Neural cell (in vitro differentiated cells): ENCODE measurements around the gene FSHR. TPM values are rescaled to one million over a fixed set of nuclear protein-coding genes. Genes with fewer than 3 reads are reported as not detected.

Experiments
- H2AFZ ChIP-seq: fragments of 200-600, 300-800 bp; sonication (generic), shearing (Covaris generic); 2 replicates; pipeline ENCODE4 v1.6.0; 2014; ENCODE audit warnings: low read depth, mild to moderate bottlenecking, antibody characterized with exemption, low read length, moderate library complexity
- H3F3A ChIP-seq: fragments of 200-600 bp; shearing (Covaris generic); 2 replicates; pipeline ENCODE4 v1.6.1; 2016; ENCODE audit warnings: mild to moderate bottlenecking, moderate library complexity, mixed read lengths, antibody characterized with exemption, low read length; ENCODE audit not compliant: insufficient read depth, poor library complexity, severe bottlenecking
- H3K27ac ChIP-seq: fragments of 200-600, 300-800 bp; sonication (generic), shearing (Covaris generic); 2 replicates; pipeline ENCODE4 v1.5.1; 2014; ENCODE audit warnings: mild to moderate bottlenecking, low read length, moderate library complexity
- H3K27me3 ChIP-seq: fragments of 300-800, 200-600 bp; sonication (generic), shearing (Covaris generic); 2 replicates; pipeline ENCODE4 v1.6.0; 2014; ENCODE audit warnings: mild to moderate bottlenecking, low read depth, low read length, moderate library complexity; ENCODE audit not compliant: insufficient read depth
- H3K36me3 ChIP-seq: fragments of 300-800, 200-600 bp; sonication (generic), shearing (Covaris generic); 2 replicates; pipeline ENCODE4 v1.5.1; 2014; ENCODE audit warnings: mild to moderate bottlenecking, antibody characterized with exemption, low read length, moderate library complexity; ENCODE audit not compliant: insufficient read depth
- H3K4me2 ChIP-seq: fragments of 300-800, 200-600 bp; sonication (generic), shearing (Covaris generic); 2 replicates; pipeline ENCODE4 v1.6.0; 2014; ENCODE audit warnings: mild to moderate bottlenecking, low read length
- H3K4me3 ChIP-seq: fragments of 300-800, 200-600 bp; sonication (generic), shearing (Covaris generic); 2 replicates; pipeline ENCODE4 v1.5.1; 2014; ENCODE audit warnings: mild to moderate bottlenecking, low read length, moderate library complexity
- H3K79me2 ChIP-seq: fragments of 200-600 bp; shearing (Covaris generic); replicated peaks from 2 replicates; pipeline ENCODE4 v1.6.0; 2014; ENCODE audit warnings: mild to moderate bottlenecking, low read length, moderate library complexity; ENCODE audit not compliant: insufficient read depth
- H3K9ac ChIP-seq: fragments of 300-800, 200-600 bp; sonication (generic), shearing (Covaris generic); 2 replicates; pipeline ENCODE4 v1.6.1; 2016; ENCODE audit warnings: mild to moderate bottlenecking, low read length, mixed read lengths
- H3K9me2 ChIP-seq: fragments of 200-600 bp; shearing (Covaris generic); 2 replicates; pipeline ENCODE4 v1.6.1; 2016; ENCODE audit warnings: mild to moderate bottlenecking, low read length, mixed read lengths; ENCODE audit not compliant: insufficient read depth
- H3K9me3 ChIP-seq: fragments of 200-600, 300-800 bp; sonication (generic), shearing (Covaris generic); 2 replicates; pipeline ENCODE4 v1.6.1; 2016; ENCODE audit warnings: mild to moderate bottlenecking, mixed run types, low read length, moderate library complexity, mixed read lengths
- H4K20me1 ChIP-seq: fragments of 200-600 bp; shearing (Covaris generic); 2 replicates; pipeline ENCODE4 v1.6.1; 2016; ENCODE audit warnings: mild to moderate bottlenecking, mixed run types; ENCODE audit not compliant: insufficient read depth
- CTCF ChIP-seq: fragments of 450-650 bp; IDR thresholded peaks from 2 replicates; pipeline ENCODE4 v1.5.1; 2014; ENCODE audit warnings: antibody characterized with exemption, mild to moderate bottlenecking, moderate library complexity; ENCODE audit not compliant: poor library complexity, severe bottlenecking
- EP300 ChIP-seq: fragments of 450-650 bp; conservative IDR thresholded peaks from 2 replicates; pipeline ENCODE4 v1.6.1; 2014; ENCODE audit warnings: antibody characterized with exemption, mild to moderate bottlenecking, moderate library complexity; ENCODE audit not compliant: poor library complexity, severe bottlenecking
- MXI1 ChIP-seq: fragments of 450-650 bp; conservative IDR thresholded peaks from 2 replicates; pipeline ENCODE4 v1.6.1; 2014; ENCODE audit warnings: antibody characterized with exemption, mild to moderate bottlenecking; ENCODE audit not compliant: poor library complexity, severe bottlenecking
- POLR2AphosphoS5 ChIP-seq: IDR thresholded peaks from 2 replicates; pipeline ENCODE4 v1.6.1; 2012
- RAD21 ChIP-seq: fragments of 450-650 bp; conservative IDR thresholded peaks from 2 replicates; pipeline ENCODE4 v1.6.1; 2014; ENCODE audit warnings: antibody characterized with exemption, mild to moderate bottlenecking, moderate library complexity
- REST ChIP-seq: IDR thresholded peaks from 2 replicates; pipeline ENCODE4 v1.6.1; 2012; ENCODE audit warnings: borderline replicate concordance
- SMC3 ChIP-seq: fragments of 450-650 bp; conservative IDR thresholded peaks from 2 replicates; pipeline ENCODE4 v1.6.1; 2014; ENCODE audit warnings: antibody characterized with exemption, mild to moderate bottlenecking, moderate library complexity; ENCODE audit not compliant: poor library complexity
- TAF1 ChIP-seq: IDR thresholded peaks from 2 replicates; pipeline ENCODE4 v1.6.1; 2012; ENCODE audit warnings: low read depth
- polyA plus RNA-seq: library from polyadenylated mRNA; depleted of rRNA; stranded (reverse); fragments of >200 nt; gene quantifications from 2 replicates; pipeline ENCODE4 v1.2.3, GENCODE V29; 2014

Gene FSHR
- polyA plus RNA-seq, 1 donor from 2014 or later: not detected

GRCh38 chr2:49129034-49129433 is 25.3 kb downstream of the FSHR start:
- Histone ChIP-seq H3K9me2 (no peaks in the 10 kb centered on the region), H3K79me2 (no peaks in the 10 kb centered on the region), H3F3A (no peaks in the 10 kb centered on the region), H4K20me1 (no peaks in the 10 kb centered on the region), H3K27me3 (no peaks in the 10 kb centered on the region), H3K4me3 (no peak overlapping the region), H3K27ac (no peak overlapping the region), H3K9me3 (no peaks in the 10 kb centered on the region), H2AFZ (no peak overlapping the region), H3K4me2 (no peak overlapping the region), H3K9ac (no peak overlapping the region), H3K36me3 (no peaks in the 10 kb centered on the region)
- no peak for TF ChIP-seq EP300

- H4K20me1 ChIP-seq: no peaks in the 10 kb centered on the region
- H2AFZ ChIP-seq: no peak overlapping the region
- TF ChIP-seq RAD21: no peak
- no peak for TF ChIP-seq EP300
- TF ChIP-seq POLR2AphosphoS5: no peak
- TF ChIP-seq SMC3: no peak
- no peak for TF ChIP-seq MXI1
- TF ChIP-seq REST: no peak
- no peaks in the 10 kb centered on the region for H3K9me2 ChIP-seq
- H3K27ac ChIP-seq: no peak overlapping the region
- no peaks in the 10 kb centered on the region for H3K27me3 ChIP-seq
- H3K79me2 ChIP-seq: no peaks in the 10 kb centered on the region
- peaks cover 4% of the 10 kb centered on the region for H3F3A ChIP-seq
- no peak overlapping the region for H3K4me2 ChIP-seq
- no peaks in the 10 kb centered on the region for H3K9me3 ChIP-seq
- no peak overlapping the region for H3K9ac ChIP-seq
- no peak overlapping the region for H3K4me3 ChIP-seq
- H3K36me3 ChIP-seq: no peaks in the 10 kb centered on the region
Observed at GRCh38 chr2:49123600-49123999, 30.7 kb downstream of the FSHR start.

GRCh38 chr2:49122107-49122506 is 32.2 kb downstream of the FSHR start:
- Histone ChIP-seq H3K4me3 (peak overlapping the region; percentile 40), H4K20me1 (no peaks in the 10 kb centered on the region), H3K9me2 (no peaks in the 10 kb centered on the region), H3K27ac (peak overlapping the region; percentile 79), H2AFZ (peak overlapping the region; percentile 19), H3K4me2 (peak overlapping the region; percentile 19), H3K79me2 (no peaks in the 10 kb centered on the region), H3K9ac (peak overlapping the region; percentile 52), H3F3A (peaks cover 4% of the 10 kb centered on the region), H3K27me3 (no peaks in the 10 kb centered on the region), H3K36me3 (no peaks in the 10 kb centered on the region), H3K9me3 (no peaks in the 10 kb centered on the region)
- TF ChIP-seq TAF1 (no peak), POLR2AphosphoS5 (peak; percentile 45), EP300 (peak; percentile 89), REST (peak; percentile 84), CTCF (no peak), RAD21 (no peak)
